CD8-positive, alpha-beta memory T cell (primary cell): Measurements from ENCODE around the gene ZNF462. TPM values are rescaled to one million over a fixed set of nuclear protein-coding genes. Genes with fewer than 3 reads are reported as not detected.
A peak's percentile ranks its signal among the peaks of the same experiment; 100 is the strongest.

Experiments used
- CTCF ChIA-PET: fragments of 350-600 bp; sonication (Branson Sonifier 250); formaldehyde crosslinking; loops from one replicate; lab custom pipeline; 2021; ENCODE audit warnings: antibody characterized with exemption; lab: Charles Lee
- POLR2A ChIA-PET: fragments of 350-600 bp; sonication (Branson Sonifier 250); formaldehyde crosslinking; loops from one replicate; lab custom pipeline; 2021; ENCODE audit warnings: antibody characterized with exemption; lab: Charles Lee
- DNase-seq, 5 donors: peaks; one replicate each; pipeline versions ENCODE4 v3.0.0 to v3.0.0-alpha.2; 2020 to 2022; ENCODE audit warnings: mixed read lengths in 1 of 5
- H3K27ac ChIP-seq: one replicate; pipeline ENCODE4 v1.7.0; 2013; ENCODE audit warnings: low read depth, mild to moderate bottlenecking, low read length, moderate library complexity
- H3K27me3 ChIP-seq: 2 replicates; pipeline ENCODE4 v1.7.0; 2013; ENCODE audit warnings: low read length, mild to moderate bottlenecking; ENCODE audit not compliant: insufficient read depth, poor library complexity, severe bottlenecking
- H3K36me3 ChIP-seq: 2 replicates; pipeline ENCODE4 v1.7.0; 2013; ENCODE audit warnings: mild to moderate bottlenecking, low read length, moderate library complexity; ENCODE audit not compliant: insufficient read depth
- H3K4me1 ChIP-seq: 2 replicates; pipeline ENCODE4 v1.7.0; 2013; ENCODE audit warnings: mild to moderate bottlenecking, low read length, moderate library complexity; ENCODE audit not compliant: insufficient read depth
- H3K4me3 ChIP-seq: 2 replicates; pipeline ENCODE4 v1.7.0; 2013; ENCODE audit warnings: mild to moderate bottlenecking, low read length
- H3K9me3 ChIP-seq: 2 replicates; pipeline ENCODE4 v1.7.0; 2013; ENCODE audit warnings: mild to moderate bottlenecking, low read length
- H3K27ac Mint-ChIP-seq, 8 donors: one replicate each; pipeline ENCODE4 v1.8.0; 2020 to 2021; ENCODE audit warnings: mixed read lengths in 8 of 8, mild to moderate bottlenecking in 6 of 8, inconsistent platforms in 3 of 8, moderate library complexity in 3 of 8
- H3K27me3 Mint-ChIP-seq, 2 donors: one replicate each; pipeline ENCODE4 v1.8.0; 2020 to 2021; ENCODE audit warnings: mixed read lengths in 2 of 2, mild to moderate bottlenecking in 1 of 2, moderate library complexity in 1 of 2
- H3K36me3 Mint-ChIP-seq, 3 donors: one replicate each; pipeline ENCODE4 v1.8.0; 2020 to 2021; ENCODE audit warnings: mixed read lengths in 3 of 3, inconsistent platforms in 1 of 3, mild to moderate bottlenecking in 1 of 3
- H3K4me1 Mint-ChIP-seq, 3 donors: one replicate each; pipeline ENCODE4 v1.8.0; 2020 to 2021; ENCODE audit warnings: mixed read lengths in 3 of 3, inconsistent platforms in 1 of 3, mild to moderate bottlenecking in 1 of 3
- H3K4me3 Mint-ChIP-seq, 7 donors: one replicate each; pipeline ENCODE4 v1.8.0; 2020 to 2021; ENCODE audit warnings: mixed read lengths in 7 of 7, mild to moderate bottlenecking in 6 of 7, moderate library complexity in 4 of 7, inconsistent platforms in 2 of 7
- H3K9me3 Mint-ChIP-seq, 5 donors: one replicate each; pipeline ENCODE4 v1.8.0; 2020 to 2022; ENCODE audit warnings: mixed read lengths in 5 of 5, mild to moderate bottlenecking in 3 of 5, moderate library complexity in 2 of 5, inconsistent platforms in 1 of 5
- polyA plus RNA-seq: library from polyadenylated mRNA; unstranded; fragments of 300-500 nt; fragmentation: Illumina TruSeq; gene quantifications from one replicate; pipeline ENCODE4 v1.2.3, GENCODE V29; 2021
- total RNA-seq, 2 experiments: library from RNA; stranded (reverse); gene quantifications; one replicate each; pipeline ENCODE4 v1.2.3, GENCODE V29; 2021

The ZNF462 gene, protein sequence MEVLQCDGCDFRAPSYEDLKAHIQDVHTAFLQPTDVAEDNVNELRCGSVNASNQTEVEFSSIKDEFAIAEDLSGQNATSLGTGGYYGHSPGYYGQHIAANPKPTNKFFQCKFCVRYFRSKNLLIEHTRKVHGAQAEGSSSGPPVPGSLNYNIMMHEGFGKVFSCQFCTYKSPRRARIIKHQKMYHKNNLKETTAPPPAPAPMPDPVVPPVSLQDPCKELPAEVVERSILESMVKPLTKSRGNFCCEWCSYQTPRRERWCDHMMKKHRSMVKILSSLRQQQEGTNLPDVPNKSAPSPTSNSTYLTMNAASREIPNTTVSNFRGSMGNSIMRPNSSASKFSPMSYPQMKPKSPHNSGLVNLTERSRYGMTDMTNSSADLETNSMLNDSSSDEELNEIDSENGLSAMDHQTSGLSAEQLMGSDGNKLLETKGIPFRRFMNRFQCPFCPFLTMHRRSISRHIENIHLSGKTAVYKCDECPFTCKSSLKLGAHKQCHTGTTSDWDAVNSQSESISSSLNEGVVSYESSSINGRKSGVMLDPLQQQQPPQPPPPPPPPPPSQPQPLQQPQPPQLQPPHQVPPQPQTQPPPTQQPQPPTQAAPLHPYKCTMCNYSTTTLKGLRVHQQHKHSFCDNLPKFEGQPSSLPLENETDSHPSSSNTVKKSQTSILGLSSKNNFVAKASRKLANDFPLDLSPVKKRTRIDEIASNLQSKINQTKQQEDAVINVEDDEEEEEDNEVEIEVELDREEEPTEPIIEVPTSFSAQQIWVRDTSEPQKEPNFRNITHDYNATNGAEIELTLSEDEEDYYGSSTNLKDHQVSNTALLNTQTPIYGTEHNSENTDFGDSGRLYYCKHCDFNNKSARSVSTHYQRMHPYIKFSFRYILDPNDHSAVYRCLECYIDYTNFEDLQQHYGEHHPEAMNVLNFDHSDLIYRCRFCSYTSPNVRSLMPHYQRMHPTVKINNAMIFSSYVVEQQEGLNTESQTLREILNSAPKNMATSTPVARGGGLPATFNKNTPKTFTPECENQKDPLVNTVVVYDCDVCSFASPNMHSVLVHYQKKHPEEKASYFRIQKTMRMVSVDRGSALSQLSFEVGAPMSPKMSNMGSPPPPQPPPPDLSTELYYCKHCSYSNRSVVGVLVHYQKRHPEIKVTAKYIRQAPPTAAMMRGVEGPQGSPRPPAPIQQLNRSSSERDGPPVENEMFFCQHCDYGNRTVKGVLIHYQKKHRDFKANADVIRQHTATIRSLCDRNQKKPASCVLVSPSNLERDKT (N-terminal part only)
- total RNA-seq (under 1 TPM; 0.13 to 0.18 TPM), polyA plus RNA-seq (not detected)

DNA sequence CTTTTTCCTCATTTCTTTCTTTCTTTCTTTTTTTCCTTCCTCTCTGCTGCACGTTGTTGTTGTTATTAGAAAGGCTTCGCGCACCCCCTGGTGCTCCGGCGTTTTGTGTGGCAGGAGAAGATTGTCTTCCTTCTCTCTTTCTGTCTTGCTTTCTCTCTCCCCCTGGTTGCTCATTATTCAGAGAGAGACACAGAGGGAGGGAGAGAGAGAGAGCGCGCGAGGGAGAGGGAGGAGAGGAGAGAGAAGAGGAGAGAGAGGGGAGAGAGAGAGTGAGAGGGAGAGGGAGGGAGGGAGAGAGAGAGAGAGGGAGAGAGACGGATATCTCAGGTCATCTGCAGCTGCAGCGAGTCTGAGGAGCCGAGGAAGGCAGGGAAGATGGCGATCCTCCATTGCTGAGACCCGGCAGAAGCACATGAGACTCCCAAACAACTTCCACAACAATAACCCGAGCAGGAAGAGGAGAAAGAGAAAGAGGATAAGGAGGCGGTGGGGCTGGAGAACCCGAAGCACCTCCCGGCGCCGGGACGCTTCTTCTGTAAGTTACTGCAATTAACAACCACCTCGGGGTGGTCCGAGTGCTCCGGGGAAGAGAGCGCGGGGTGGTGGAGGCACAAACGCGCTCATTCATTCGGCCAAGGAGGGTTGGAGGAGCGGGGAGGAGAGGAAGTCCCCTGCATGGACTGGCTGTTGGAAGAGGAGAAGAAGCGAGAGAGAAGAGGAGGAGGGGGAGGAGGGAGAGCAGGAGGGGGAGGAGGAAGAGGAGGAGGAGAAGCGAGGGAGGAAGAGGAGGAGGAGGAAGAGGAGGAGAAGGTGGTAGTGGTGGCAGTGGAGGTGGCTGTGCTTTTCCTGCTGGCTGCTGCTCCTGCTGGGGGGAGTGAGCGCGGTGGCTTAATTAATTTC lies at the start of gene ZNF462:
ZNF462 (plus strand) TSS at position 346 of the 900 bp plus-strand sequence. CDS start 60,218 bp downstream, outside the sequence.
- Mint-ChIP-seq H3K4me3 (peak within 1 kb of the TSS; percentile 15 to 83 (median 55)), H3K27me3 (peaks cover 37 to 67% of the 10 kb centered on the region in 2 donors), H3K27ac (peak within 1 kb of the TSS in 2 of 8 donors; percentile 35 to 72), H3K4me1 (peaks cover 4 to 10% (median 9%) of the 10 kb centered on the region in 3 donors), H3K9me3 (peaks cover 10 to 37% (median 16%) of the 10 kb centered on the region in 5 donors), H3K36me3 (no peaks in the 10 kb centered on the region)
- Histone ChIP-seq H3K9me3 (no peaks in the 10 kb centered on the region), H3K27ac (no peak within 1 kb of the TSS), H3K36me3 (no peaks in the 10 kb centered on the region), H3K4me3 (no peak within 1 kb of the TSS), H3K4me1 (peaks cover 5% of the 10 kb centered on the region), H3K27me3 (no peaks in the 10 kb centered on the region)
- POLR2A ChIA-PET = no interaction called here
- no peak for DNase-seq
- CTCF ChIA-PET = no interaction called here

GRCh38 chr9:106816524-106816923 lies 46.4 kb upstream of the ZNF462 start:
- Mint-ChIP-seq H3K27me3 (no peaks in the 10 kb centered on the region), H3K4me3 (no peak overlapping the region)

GRCh38 chr9:106818034-106818433 lies 44.9 kb upstream of the ZNF462 start:
- no peaks in the 10 kb centered on the region for H3K27me3 Mint-ChIP-seq
- no peaks in the 10 kb centered on the region for H3K4me1 Mint-ChIP-seq
- CTCF ChIA-PET = no interaction called here
- POLR2A ChIA-PET = no interaction called here
- Histone ChIP-seq H3K27ac (no peak overlapping the region), H3K27me3 (no peaks in the 10 kb centered on the region), H3K4me3 (no peak overlapping the region), H3K4me1 (no peaks in the 10 kb centered on the region), H3K9me3 (no peaks in the 10 kb centered on the region), H3K36me3 (no peaks in the 10 kb centered on the region)
- H3K4me3 Mint-ChIP-seq = no peak overlapping the region
- H3K9me3 Mint-ChIP-seq = peaks cover 3 to 23% (median 7%) of the 10 kb centered on the region in 5 donors
- H3K36me3 Mint-ChIP-seq = no peaks in the 10 kb centered on the region
- no peak for DNase-seq
- H3K27ac Mint-ChIP-seq = no peak overlapping the region

More at GRCh38 chr9:106816524-106816923, 46.4 kb upstream of the ZNF462 start:
- Mint-ChIP-seq H3K9me3 (peaks cover 10 to 26% (median 14%) of the 10 kb centered on the region in 5 donors), H3K36me3 (peaks cover 0 to 2% (median 0%) of the 10 kb centered on the region in 3 donors), H3K4me1 (no peaks in the 10 kb centered on the region), H3K27ac (no peak overlapping the region)
- Histone ChIP-seq H3K9me3 (no peaks in the 10 kb centered on the region), H3K4me1 (no peaks in the 10 kb centered on the region), H3K4me3 (no peak overlapping the region), H3K27me3 (no peaks in the 10 kb centered on the region), H3K36me3 (no peaks in the 10 kb centered on the region), H3K27ac (no peak overlapping the region)
- POLR2A ChIA-PET = no interaction called here
- CTCF ChIA-PET = no interaction called here
- DNase-seq = no peak

DNA sequence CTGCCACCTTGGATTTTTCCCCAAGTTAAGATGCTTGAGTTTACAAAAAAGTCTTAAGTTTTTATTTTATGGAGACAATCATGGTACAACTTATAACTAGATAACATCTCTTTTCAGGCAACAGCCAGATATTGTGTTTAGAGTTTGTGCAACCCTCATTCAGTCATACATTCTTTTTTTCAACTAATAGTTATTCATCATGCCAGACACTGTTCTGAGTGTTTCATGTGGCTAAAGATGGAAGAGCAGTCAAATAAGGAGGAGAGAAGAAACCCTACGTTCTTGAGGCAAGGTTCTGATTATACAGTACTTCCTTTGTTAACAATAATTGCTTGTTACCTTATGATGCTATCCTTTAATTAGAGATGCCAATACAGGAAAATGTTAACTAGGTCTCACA lies 42.1 kb upstream of the ZNF462 start:
- Mint-ChIP-seq H3K27ac (no peak overlapping the region), H3K27me3 (no peaks in the 10 kb centered on the region), H3K4me3 (no peak overlapping the region), H3K9me3 (peaks cover 0 to 13% (median 5%) of the 10 kb centered on the region in 5 donors), H3K36me3 (no peaks in the 10 kb centered on the region), H3K4me1 (no peaks in the 10 kb centered on the region)
- ChIA-PET CTCF (no interaction called here), POLR2A (no interaction called here)
- H3K27me3 ChIP-seq = no peaks in the 10 kb centered on the region
- no peaks in the 10 kb centered on the region for H3K9me3 ChIP-seq
- H3K4me3 ChIP-seq = no peak overlapping the region
- DNase-seq = no peak
- H3K27ac ChIP-seq = no peak overlapping the region
- H3K36me3 ChIP-seq = no peaks in the 10 kb centered on the region
- H3K4me1 ChIP-seq = no peaks in the 10 kb centered on the region

GRCh38 chr9:106828070-106828469 lies 34.9 kb upstream of the ZNF462 start:
- Histone ChIP-seq H3K4me3 (no peak overlapping the region), H3K36me3 (no peaks in the 10 kb centered on the region), H3K9me3 (no peaks in the 10 kb centered on the region), H3K27ac (no peak overlapping the region), H3K27me3 (no peaks in the 10 kb centered on the region), H3K4me1 (no peaks in the 10 kb centered on the region)
- CTCF ChIA-PET = no interaction called here
- no peak for DNase-seq
- Mint-ChIP-seq H3K27ac (peak overlapping the region in 1 of 8 donors; percentile 12), H3K36me3 (no peaks in the 10 kb centered on the region), H3K4me1 (no peaks in the 10 kb centered on the region), H3K4me3 (no peak overlapping the region), H3K27me3 (no peaks in the 10 kb centered on the region), H3K9me3 (peaks cover 0 to 7% (median 4%) of the 10 kb centered on the region in 5 donors)
- POLR2A ChIA-PET = no interaction called here

DNA sequence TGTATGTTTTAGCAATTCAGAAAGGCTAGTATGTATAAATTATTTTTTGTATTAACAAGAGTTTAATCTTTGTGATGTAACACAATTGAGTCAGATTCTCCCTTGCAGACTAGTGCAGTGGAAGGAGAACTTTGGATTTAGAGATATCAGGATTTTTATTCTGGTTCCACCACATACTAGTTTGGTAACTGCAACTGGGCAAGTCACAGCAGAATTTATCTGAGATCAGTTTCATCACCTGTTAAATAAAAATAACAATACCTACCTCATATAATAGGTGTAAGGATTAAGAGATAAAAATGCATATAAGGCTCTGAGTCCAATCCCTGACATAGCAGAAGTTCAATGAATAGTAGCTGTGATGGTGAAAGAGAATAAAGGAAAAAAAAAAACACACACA lies 34.0 kb upstream of the ZNF462 start:
- Histone ChIP-seq H3K9me3 (no peaks in the 10 kb centered on the region), H3K4me1 (no peaks in the 10 kb centered on the region), H3K4me3 (no peak overlapping the region), H3K27me3 (no peaks in the 10 kb centered on the region), H3K27ac (no peak overlapping the region), H3K36me3 (no peaks in the 10 kb centered on the region)
- Mint-ChIP-seq H3K27ac (no peak overlapping the region), H3K4me1 (no peaks in the 10 kb centered on the region), H3K4me3 (no peak overlapping the region), H3K9me3 (peaks cover 3 to 12% (median 7%) of the 10 kb centered on the region in 5 donors), H3K27me3 (no peaks in the 10 kb centered on the region), H3K36me3 (no peaks in the 10 kb centered on the region)
- POLR2A ChIA-PET = no interaction called here
- CTCF ChIA-PET = interaction anchor here (1.3 kb wide), 1 partner anchor 20 kb away, joined by 3 read pairs; no protein-coding TSS in a partner anchor
- no peak for DNase-seq
